GM18909 (cell line): ENCODE data around the gene PSMD12.
"Not testable (repeated sequence)": the region's sequence is repeated elsewhere in the genome, so short reads cannot be mapped to it uniquely, and the experiment has no call there.

Source experiments
- ATAC-seq: cut with Tn5 transposase; IDR thresholded peaks from one replicate; pipeline ENCODE4 v1.9.1; 2021; ENCODE audit warnings: mild to moderate bottlenecking; ENCODE audit not compliant: unreplicated experiment, poor library complexity

The PSMD12 gene

GRCh38 chr17:67315865-67316264 lies 50.5 kb downstream of the PSMD12 start:
- no peak for ATAC-seq

- ATAC-seq, result no peak
These were observed 54.1 kb downstream of the PSMD12 start for GRCh38 chr17:67312265-67312664.

- no peak for ATAC-seq
These were observed 54.8 kb downstream of the PSMD12 start for GRCh38 chr17:67311575-67311974.

GRCh38 chr17:67310406-67310805 lies 56.0 kb downstream of the PSMD12 start:
- no peak for ATAC-seq

GRCh38 chr17:67305446-67306235 lies 60.7 kb downstream of the PSMD12 start:
- not testable (repeated sequence) for ATAC-seq

GRCh38 chr17:67297454-67297960 lies 68.9 kb downstream of the PSMD12 start:
- ATAC-seq, result no peak

DNA sequence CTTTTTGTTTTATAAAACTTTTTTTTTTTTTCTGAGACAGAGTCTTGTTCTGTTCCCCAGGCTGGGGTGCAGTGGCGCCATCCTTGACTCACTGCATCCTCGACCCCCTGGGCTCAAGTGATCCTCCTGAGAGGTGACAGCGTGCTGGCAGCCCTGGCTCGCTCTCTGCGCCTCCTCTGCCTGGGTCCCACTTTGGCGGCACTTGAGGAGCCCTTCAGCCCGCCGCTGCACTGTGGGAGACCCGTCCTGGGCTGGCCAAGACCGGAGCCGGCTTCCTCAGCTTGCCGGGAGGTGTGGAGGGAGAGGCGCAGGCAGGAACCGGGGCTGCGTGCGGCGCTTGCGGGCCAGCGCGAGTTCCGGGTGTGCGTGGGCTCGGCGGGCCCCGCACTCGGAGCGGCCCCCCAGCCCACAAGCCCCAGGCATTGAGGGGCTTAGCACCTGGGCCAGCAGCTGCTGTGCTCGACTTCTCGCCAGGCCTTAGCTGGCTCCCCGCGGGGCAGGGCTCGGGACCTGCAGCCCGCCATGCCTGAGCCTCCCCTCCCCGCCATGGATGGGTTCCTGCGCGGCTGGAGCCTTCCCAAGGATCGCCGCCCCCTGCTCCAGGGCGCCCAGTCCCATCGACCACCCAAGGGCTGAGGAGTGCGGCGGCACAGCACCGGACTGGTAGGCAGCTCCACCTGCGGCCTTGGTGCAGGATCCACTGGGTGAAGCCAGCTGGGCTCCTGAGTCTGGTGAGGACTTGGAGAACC lies 71.8 kb downstream of the PSMD12 start:
- ATAC-seq, result no peak

DNA sequence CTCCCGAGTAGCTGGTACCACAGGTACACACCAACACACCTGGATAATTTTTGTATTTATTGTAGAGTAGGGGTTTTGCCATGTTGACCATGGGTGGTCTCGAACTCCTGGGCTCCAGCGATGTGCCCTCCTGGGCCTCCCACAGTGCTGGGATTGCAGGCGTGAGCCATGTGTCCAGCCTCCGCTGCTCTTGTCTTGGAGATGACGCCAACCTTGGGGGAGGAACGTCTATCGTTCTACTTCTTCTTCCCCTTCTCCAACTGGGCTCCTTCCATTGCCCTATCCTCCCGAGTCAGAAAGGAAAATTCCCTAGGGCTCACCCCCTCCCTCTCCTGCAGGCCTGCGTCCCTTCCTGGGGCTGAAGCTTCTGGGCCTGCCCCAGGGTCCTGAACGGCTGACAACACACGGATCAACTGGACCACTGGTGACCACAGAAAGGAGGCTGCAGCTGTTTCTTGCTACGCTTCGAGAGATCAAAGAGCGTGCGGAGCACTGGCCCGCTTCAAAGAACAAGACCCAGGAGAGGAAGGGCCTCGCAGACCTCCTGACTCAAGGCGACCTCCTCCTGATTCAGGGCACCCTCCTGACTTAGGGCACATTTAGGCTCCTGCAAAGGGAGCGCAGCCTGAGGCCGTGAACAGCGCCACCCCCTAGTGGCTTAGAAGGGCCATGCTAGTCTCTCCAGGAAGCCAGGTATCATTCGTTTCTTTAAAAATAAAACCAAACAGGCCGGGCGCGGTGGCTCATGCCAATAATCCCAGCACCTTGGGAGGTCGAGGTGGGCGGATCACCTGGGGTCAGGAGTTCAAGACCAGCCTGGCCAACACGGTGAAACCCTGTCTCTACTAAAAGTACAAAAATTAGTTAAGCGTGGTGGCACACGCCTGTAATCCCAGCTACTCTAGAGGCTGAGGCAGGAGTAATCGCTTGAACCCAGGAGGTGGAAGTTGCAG lies 72.8 kb downstream of the PSMD12 start:
- peak; percentile 80 for ATAC-seq

- no peak for ATAC-seq
These were observed 75.6 kb downstream of the PSMD12 start for GRCh38 chr17:67290711-67291291.

GRCh38 chr17:67290244-67290643 lies 76.1 kb downstream of the PSMD12 start:
- ATAC-seq, result no peak

DNA sequence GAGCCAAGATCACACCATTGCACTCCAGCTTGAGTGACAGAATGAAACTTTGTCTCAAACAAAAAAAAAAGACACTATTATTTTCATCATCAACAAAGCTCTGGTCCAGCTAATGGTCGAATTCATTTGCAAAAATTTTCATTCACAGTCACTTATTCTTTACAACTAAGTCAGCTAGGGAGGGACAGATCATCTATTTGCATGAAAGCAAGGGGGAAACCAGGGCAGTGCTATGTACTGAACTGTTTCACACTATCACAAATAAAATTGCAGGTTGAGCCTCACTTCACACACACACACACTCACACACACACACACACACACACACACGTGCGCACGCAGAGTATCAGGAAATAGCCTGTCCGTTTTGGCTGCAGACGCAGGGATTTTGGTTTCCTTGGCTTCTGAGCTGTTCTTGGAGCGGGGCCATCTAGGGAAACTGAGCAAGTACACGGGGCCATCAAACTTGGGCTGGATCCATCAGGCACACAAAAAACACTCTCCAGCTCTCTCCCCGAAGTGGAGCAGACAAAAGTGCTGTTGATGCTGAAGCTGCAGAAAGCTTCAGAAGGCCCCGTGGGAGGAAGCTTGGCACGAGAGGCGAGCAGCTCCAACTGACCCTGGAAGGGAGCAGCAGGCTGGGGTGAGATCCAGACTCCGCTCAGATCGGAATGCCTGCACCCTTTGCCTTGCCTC lies 77.0 kb downstream of the PSMD12 start:
- ATAC-seq, result no peak
